ENCODE results near the gene GDI2.
"Not testable (repeated sequence)": the region's sequence is repeated elsewhere in the genome, so short reads cannot be mapped to it uniquely, and the experiment has no call there.

GDI2 gene

DNA sequence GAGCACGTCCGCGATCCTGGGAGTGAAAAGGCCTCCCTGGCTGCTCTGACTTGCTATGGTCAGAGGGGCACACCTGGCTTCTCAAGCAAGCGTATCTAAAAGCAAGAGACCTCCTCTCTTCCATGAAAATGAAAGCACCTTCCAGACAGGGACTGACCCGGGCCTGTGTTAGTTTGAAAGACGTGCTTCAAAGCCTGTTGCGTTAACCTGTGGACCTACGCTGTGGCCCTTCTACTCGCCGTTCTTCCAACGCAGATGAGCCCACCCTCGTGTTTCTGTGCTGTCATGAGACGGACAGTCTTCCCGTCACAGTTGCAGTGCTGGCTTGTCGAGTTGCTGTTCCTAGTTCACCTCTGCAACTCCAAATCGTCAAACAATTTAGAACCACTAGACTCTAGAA lies 15.5 kb upstream of the GDI2 start:
- no peak for DNase-seq (ENCODE audit: low read depth, low spot score)

GRCh38 chr10:5827841-5828240 lies 14.6 kb upstream of the GDI2 start:
- no peak for DNase-seq (ENCODE audit: low read depth, low spot score)

GRCh38 chr10:5826511-5826910 lies 13.3 kb upstream of the GDI2 start:
- not testable (repeated sequence) for DNase-seq (ENCODE audit: low read depth, low spot score)

- DNase-seq (ENCODE audit: low read depth, low spot score) = no peak
Observed at GRCh38 chr10:5818894-5819293, 5.7 kb upstream of the GDI2 start.

- DNase-seq (ENCODE audit: low read depth, low spot score) = no peak
Observed at GRCh38 chr10:5818048-5818331, 4.8 kb upstream of the GDI2 start.

- DNase-seq (ENCODE audit: low read depth, low spot score) = no peak
Observed at GRCh38 chr10:5817322-5818047, 4.3 kb upstream of the GDI2 start.

GRCh38 chr10:5816170-5816569 lies 2.9 kb upstream of the GDI2 start:
- no peak for DNase-seq (ENCODE audit: low read depth, low spot score)

GRCh38 chr10:5814110-5815107 lies 1.2 kb upstream of the GDI2 start:
- no peak for DNase-seq (ENCODE audit: low read depth, low spot score)

DNA sequence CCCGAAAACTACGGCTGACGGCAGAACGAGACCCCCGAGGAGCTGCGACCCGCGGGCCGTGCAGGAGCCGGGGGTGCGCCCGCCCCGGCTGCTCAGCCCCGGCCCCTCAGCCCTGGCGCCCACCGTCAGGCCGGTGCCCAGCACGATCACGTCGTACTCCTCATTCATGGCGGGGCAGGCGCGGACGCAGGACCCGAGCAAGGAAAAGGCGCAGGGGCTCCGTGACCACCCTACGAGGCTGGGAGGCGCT lies 218 bp downstream of the GDI2 start:
- no peak for DNase-seq (ENCODE audit: low read depth, low spot score)

DNA sequence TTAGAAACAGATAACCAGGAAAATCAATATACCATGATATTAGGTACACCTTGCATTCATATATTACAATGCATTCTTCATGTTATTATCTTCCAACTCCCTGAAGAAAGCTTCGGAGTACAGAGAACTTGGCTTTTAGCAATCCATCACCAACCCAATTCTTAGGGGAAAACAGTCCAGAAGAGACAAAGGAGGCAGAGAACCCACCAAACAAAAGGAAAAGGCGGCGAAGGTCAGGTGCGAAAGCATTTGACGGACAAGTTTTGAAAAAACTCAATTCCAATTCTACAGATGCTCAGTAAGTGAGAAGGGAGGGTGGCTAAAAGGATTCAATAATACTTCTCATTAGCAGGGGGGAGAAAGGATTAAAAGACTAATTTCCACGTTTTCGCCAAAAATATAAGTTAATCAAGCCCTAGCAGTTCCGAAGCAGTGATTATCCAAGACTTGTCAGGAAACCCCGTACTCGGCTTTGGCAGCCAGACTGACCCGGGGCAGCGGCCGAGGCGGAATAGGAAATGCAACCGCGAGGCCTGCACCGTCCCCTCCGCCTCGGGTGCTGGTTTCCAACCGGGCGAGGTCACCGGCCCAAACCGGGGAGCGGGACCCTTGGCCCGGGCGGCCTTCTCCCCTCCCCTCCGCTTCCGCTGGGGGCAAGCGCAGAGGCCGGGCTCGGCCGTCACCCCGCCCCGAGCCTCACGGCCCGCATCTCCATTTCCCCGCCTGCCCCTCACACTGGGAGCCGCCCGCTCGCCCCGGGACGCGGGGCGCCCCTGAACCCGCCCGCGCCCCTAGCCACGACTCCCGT lies 747 bp downstream of the GDI2 start:
- DNase-seq (ENCODE audit: low read depth, low spot score) = no peak

- DNase-seq (ENCODE audit: low read depth, low spot score) = no peak
Observed at GRCh38 chr10:5811387-5811821, 1.8 kb downstream of the GDI2 start.

- DNase-seq (ENCODE audit: low read depth, low spot score) = no peak
Observed at GRCh38 chr10:5810225-5810624, 3.0 kb downstream of the GDI2 start.

DNA sequence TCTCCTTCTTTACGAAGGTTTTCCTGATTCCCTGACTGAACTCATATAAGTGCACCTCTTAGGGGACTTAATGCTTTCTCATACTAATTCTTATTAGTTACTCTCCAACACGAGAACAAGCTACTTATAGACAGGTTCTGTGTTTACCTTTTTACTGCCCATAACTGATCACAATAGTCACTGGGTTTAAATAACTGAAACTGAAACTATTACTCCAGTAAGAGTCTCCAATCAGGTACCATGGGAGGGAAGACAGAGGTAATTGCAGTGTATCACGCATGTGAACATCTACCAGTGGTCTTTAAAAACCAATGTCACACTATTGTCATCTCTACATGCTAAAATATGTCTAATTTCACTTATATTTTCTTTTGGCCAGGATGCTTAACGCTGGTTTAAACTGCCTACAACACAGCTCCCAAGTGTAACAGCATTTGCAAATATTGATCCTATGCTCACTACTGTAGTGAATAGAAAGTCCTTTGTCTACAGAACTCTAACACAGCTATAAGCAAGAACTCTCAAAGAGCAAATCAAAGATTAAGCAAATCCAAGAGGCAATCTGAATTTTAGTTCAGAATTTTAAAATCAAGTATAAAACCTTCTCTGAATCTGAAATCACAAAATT lies 3.6 kb downstream of the GDI2 start:
- DNase-seq (ENCODE audit: low read depth, low spot score) = no peak

GRCh38 chr10:5808783-5809392 lies 4.3 kb downstream of the GDI2 start:
- DNase-seq (ENCODE audit: low read depth, low spot score) = not testable (repeated sequence)

DNA sequence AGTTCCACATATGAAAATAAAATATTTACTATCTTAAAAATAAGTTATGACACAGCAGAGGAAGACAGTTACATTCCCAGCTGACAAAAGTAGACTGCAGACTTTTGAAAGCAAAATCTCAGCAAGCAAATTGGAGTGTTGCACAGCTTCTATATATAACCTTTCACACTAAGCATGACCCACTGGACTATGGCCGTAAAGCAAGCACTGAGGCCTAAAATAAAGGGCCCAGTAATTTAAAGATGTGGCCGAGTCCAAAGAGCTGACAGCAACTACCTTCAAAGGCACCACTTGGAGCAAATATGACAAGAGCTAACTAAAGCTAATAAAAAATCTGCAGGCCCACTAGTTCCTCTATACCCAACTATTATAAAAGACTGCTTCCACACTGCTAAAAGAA lies 6.5 kb downstream of the GDI2 start:
- no peak for DNase-seq (ENCODE audit: low read depth, low spot score)

GRCh38 chr10:5805711-5806110 lies 7.5 kb downstream of the GDI2 start:
- DNase-seq (ENCODE audit: low read depth, low spot score) = no peak

DNA sequence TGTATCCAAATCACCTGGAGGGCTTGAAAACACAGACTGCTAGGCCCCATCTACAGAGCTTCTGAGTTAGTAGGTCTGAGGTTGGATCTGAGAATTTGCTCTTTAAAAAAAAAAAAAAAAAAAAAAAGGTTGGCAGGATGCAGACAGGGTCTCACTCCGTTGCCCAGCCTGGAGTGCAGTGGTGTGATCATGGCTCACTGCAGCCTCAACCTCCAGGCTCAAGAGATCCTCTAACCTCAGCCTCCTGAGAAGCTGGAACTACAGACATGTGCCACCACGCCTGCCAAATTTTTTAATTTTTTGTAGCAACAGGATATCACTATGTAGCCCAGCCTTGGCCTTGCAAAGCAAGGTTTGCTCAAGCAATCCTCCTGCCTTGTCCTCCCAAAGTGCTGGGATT lies 8.0 kb downstream of the GDI2 start:
- no peak for DNase-seq (ENCODE audit: low read depth, low spot score)

- DNase-seq (ENCODE audit: low read depth, low spot score) = no peak
Observed at GRCh38 chr10:5804386-5804785, 8.8 kb downstream of the GDI2 start.

GRCh38 chr10:5800782-5801181 lies 12.5 kb downstream of the GDI2 start:
- DNase-seq (ENCODE audit: low read depth, low spot score) = no peak

- no peak for DNase-seq (ENCODE audit: low read depth, low spot score)
Observed at GRCh38 chr10:5794236-5794635, 19.0 kb downstream of the GDI2 start.

DNA sequence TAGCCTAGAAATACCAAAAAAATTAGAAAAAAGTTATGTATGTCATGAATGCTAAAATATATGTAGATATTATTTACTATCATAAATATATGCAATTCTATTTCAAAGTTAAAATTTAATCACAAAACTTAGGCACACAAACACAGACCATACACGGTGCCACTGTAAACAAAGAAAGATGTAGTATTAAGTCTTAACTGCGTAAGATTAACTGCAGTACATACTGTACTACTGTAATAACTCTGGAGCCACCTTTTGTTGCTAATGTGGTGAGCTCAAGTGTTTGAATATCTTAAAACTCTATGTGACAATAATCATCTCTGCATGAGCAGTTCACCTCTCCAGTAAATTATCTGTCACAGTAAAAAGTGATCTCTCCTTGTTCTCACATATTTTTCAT lies 23.6 kb downstream of the GDI2 start:
- DNase-seq (ENCODE audit: low read depth, low spot score) = no peak

DNA sequence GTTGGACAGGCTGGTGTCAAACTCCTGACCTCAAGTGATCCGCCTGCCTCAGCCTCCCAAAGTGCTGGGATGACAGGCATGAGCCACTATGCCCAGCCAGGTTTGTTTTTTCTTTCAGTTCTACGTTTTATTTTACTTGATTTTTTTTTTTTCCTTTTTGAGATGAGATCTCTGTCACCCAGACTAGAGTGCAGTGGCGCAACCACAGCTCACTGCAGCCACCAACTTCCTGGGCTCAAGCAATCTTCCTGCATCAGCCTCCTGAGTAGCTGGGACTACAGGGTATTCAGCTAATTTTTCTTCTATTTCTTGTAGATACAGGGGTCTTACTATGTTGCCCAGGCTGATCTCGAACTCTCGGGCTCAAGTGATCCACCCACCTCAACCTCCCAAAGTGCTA lies 24.3 kb downstream of the GDI2 start:
- DNase-seq (ENCODE audit: low read depth, low spot score) = no peak

Measured in smooth muscle cell of the brain vasculature (primary cell).